ENCODE measurements around the gene RNF166. TPM values are rescaled to one million over a fixed set of nuclear protein-coding genes. Genes with fewer than 3 reads are reported as not detected.

The RNF166 gene
- total RNA-seq, 1 experiment from 2014 or later = 46.2 TPM

- TF ChIP-seq NFYB (CRISPR knock-in tag; conservative IDR thresholded peaks at IDR 0.05; ENCODE audit: low read depth) = peak; percentile 63
- no peak for TF ChIP-seq ZNF671 (CRISPR knock-in tag; IDR thresholded peaks at IDR 0.05)
- 0 out of 2 replicates have a peak, but pooled peaks have one; percentile 29 for TF ChIP-seq ARID4B (CRISPR knock-in tag; IDR thresholded peaks at IDR 0.05; ENCODE audit: borderline replicate concordance)
- TF ChIP-seq, protein P1, sequence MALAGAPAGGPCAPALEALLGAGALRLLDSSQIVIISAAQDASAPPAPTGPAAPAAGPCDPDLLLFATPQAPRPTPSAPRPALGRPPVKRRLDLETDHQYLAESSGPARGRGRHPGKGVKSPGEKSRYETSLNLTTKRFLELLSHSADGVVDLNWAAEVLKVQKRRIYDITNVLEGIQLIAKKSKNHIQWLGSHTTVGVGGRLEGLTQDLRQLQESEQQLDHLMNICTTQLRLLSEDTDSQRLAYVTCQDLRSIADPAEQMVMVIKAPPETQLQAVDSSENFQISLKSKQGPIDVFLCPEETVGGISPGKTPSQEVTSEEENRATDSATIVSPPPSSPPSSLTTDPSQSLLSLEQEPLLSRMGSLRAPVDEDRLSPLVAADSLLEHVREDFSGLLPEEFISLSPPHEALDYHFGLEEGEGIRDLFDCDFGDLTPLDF (CRISPR knock-in tag; IDR thresholded peaks at IDR 0.05) = no peak
- no peak for TF ChIP-seq ZNF121 (CRISPR knock-in tag; IDR thresholded peaks at IDR 0.05)
- TF ChIP-seq KAT7 (CRISPR knock-in tag; IDR thresholded peaks at IDR 0.05; ENCODE audit: borderline replicate concordance) = no peak
- no peak for TF ChIP-seq GABPB1 (CRISPR knock-in tag; IDR thresholded peaks at IDR 0.05)
- TF ChIP-seq SMAD3 (CRISPR knock-in tag; IDR thresholded peaks at IDR 0.05; ENCODE audit: borderline replicate concordance) = no peak
- TF ChIP-seq CREB1 (CRISPR knock-in tag; IDR thresholded peaks at IDR 0.05) = peak; percentile 62; the same call in 1 of the 2 replicates
- no peak; the same call in 1 of the 2 replicates for TF ChIP-seq ZNF219 (CRISPR knock-in tag; IDR thresholded peaks at IDR 0.05; ENCODE audit: borderline replicate concordance)
- TF ChIP-seq, protein P2, sequence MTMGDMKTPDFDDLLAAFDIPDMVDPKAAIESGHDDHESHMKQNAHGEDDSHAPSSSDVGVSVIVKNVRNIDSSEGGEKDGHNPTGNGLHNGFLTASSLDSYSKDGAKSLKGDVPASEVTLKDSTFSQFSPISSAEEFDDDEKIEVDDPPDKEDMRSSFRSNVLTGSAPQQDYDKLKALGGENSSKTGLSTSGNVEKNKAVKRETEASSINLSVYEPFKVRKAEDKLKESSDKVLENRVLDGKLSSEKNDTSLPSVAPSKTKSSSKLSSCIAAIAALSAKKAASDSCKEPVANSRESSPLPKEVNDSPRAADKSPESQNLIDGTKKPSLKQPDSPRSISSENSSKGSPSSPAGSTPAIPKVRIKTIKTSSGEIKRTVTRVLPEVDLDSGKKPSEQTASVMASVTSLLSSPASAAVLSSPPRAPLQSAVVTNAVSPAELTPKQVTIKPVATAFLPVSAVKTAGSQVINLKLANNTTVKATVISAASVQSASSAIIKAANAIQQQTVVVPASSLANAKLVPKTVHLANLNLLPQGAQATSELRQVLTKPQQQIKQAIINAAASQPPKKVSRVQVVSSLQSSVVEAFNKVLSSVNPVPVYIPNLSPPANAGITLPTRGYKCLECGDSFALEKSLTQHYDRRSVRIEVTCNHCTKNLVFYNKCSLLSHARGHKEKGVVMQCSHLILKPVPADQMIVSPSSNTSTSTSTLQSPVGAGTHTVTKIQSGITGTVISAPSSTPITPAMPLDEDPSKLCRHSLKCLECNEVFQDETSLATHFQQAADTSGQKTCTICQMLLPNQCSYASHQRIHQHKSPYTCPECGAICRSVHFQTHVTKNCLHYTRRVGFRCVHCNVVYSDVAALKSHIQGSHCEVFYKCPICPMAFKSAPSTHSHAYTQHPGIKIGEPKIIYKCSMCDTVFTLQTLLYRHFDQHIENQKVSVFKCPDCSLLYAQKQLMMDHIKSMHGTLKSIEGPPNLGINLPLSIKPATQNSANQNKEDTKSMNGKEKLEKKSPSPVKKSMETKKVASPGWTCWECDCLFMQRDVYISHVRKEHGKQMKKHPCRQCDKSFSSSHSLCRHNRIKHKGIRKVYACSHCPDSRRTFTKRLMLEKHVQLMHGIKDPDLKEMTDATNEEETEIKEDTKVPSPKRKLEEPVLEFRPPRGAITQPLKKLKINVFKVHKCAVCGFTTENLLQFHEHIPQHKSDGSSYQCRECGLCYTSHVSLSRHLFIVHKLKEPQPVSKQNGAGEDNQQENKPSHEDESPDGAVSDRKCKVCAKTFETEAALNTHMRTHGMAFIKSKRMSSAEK (CRISPR knock-in tag; IDR thresholded peaks at IDR 0.05; ENCODE audit: borderline replicate concordance) = no peak
- TF ChIP-seq GTF2I (CRISPR knock-in tag; conservative IDR thresholded peaks at IDR 0.05) = no peak
- TF ChIP-seq, protein P3, sequence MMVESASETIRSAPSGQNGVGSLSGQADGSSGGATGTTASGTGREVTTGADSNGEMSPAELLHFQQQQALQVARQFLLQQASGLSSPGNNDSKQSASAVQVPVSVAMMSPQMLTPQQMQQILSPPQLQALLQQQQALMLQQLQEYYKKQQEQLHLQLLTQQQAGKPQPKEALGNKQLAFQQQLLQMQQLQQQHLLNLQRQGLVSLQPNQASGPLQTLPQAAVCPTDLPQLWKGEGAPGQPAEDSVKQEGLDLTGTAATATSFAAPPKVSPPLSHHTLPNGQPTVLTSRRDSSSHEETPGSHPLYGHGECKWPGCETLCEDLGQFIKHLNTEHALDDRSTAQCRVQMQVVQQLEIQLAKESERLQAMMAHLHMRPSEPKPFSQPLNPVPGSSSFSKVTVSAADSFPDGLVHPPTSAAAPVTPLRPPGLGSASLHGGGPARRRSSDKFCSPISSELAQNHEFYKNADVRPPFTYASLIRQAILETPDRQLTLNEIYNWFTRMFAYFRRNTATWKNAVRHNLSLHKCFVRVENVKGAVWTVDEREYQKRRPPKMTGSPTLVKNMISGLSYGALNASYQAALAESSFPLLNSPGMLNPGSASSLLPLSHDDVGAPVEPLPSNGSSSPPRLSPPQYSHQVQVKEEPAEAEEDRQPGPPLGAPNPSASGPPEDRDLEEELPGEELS (CRISPR knock-in tag; IDR thresholded peaks at IDR 0.05) = 0 out of 2 replicates have a peak, but pooled peaks have one; percentile 18
- no peak for TF ChIP-seq ETV6 (CRISPR knock-in tag; IDR thresholded peaks at IDR 0.05)
- no peak for TF ChIP-seq HMGXB4 (CRISPR knock-in tag; IDR thresholded peaks at IDR 0.05)
- 0 out of 2 replicates have a peak, but pooled peaks have one; percentile 47 for TF ChIP-seq CREM (CRISPR knock-in tag; IDR thresholded peaks at IDR 0.05)
- TF ChIP-seq FOXP1 (CRISPR knock-in tag; IDR thresholded peaks at IDR 0.05; ENCODE audit: borderline replicate concordance) = no peak
- TF ChIP-seq, protein P4, sequence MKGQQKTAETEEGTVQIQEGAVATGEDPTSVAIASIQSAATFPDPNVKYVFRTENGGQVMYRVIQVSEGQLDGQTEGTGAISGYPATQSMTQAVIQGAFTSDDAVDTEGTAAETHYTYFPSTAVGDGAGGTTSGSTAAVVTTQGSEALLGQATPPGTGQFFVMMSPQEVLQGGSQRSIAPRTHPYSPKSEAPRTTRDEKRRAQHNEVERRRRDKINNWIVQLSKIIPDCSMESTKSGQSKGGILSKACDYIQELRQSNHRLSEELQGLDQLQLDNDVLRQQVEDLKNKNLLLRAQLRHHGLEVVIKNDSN (CRISPR knock-in tag; IDR thresholded peaks at IDR 0.05) = no peak
- no peak for TF ChIP-seq ZNF423 (CRISPR knock-in tag; IDR thresholded peaks at IDR 0.05)
These were observed 19.6 kb downstream of the RNF166 start, which contains the start of gene SNAI3 (continued) for GRCh38 chr16:88686439-88687253.

All from WTC11 (cell line).